GM23338 (cell line): ENCODE results near the gene MICALL2. TPM values are rescaled to one million over a fixed set of nuclear protein-coding genes. Genes with fewer than 3 reads are reported as not detected.

Experiments
- ATAC-seq: fragments of 200-7000 bp; cut with Tn5 transposase; 3 replicates; pipeline ENCODE4 v1.9.1; 2020
- DNase-seq: peaks from one replicate; pipeline ENCODE4 v3.0.0-alpha.2; 2015; ENCODE audit warnings: low spot score
- H2AFZ ChIP-seq: fragments of 200-600 bp; sonication (generic); 2 replicates; pipeline ENCODE4 v1.8.0; 2016; ENCODE audit warnings: antibody characterized with exemption, mild to moderate bottlenecking, moderate library complexity
- H3F3A ChIP-seq: fragments of 200-600 bp; sonication (generic); replicated peaks from 2 replicates; pipeline ENCODE4 v1.8.0; 2017; ENCODE audit warnings: antibody characterized with exemption, mixed run types, low read depth
- H3K27ac ChIP-seq: fragments of 200-600 bp; sonication (generic); 2 replicates; pipeline ENCODE4 v1.6.1; 2016; ENCODE audit warnings: low read depth
- H3K27me3 ChIP-seq: fragments of 200-600 bp; sonication (generic); 2 replicates; pipeline ENCODE4 v1.8.0; 2016; ENCODE audit warnings: mild to moderate bottlenecking, mixed run types, moderate library complexity; ENCODE audit not compliant: insufficient read depth
- H3K36me3 ChIP-seq: fragments of 200-600 bp; sonication (generic); 2 replicates; pipeline ENCODE4 v1.8.0; 2016; ENCODE audit warnings: mild to moderate bottlenecking; ENCODE audit not compliant: insufficient read depth
- H3K4me1 ChIP-seq: fragments of 200-600 bp; sonication (generic); 2 replicates; pipeline ENCODE4 v1.8.0; 2016; ENCODE audit warnings: mild to moderate bottlenecking, moderate library complexity; ENCODE audit not compliant: insufficient read depth
- H3K4me2 ChIP-seq: fragments of 200-600 bp; sonication (generic); 2 replicates; pipeline ENCODE4 v1.7.1; 2017; ENCODE audit warnings: mixed run types
- H3K4me3 ChIP-seq: fragments of 200-600 bp; sonication (generic); 2 replicates; pipeline ENCODE4 v1.6.1; 2016; ENCODE audit warnings: mixed run types
- H3K79me2 ChIP-seq: fragments of 200-600 bp; sonication (generic); replicated peaks from 2 replicates; pipeline ENCODE4 v1.8.0; 2017; ENCODE audit warnings: mild to moderate bottlenecking; ENCODE audit not compliant: insufficient read depth
- H3K9me2 ChIP-seq: fragments of 200-600 bp; sonication (generic); 2 replicates; pipeline ENCODE4 v1.8.0; 2017; ENCODE audit not compliant: insufficient read depth
- H4K20me1 ChIP-seq: fragments of 200-600 bp; sonication (generic); replicated peaks from 2 replicates; pipeline ENCODE4 v1.8.0; 2017; ENCODE audit warnings: mild to moderate bottlenecking; ENCODE audit not compliant: insufficient read depth
- H3K27ac Mint-ChIP-seq: 2 replicates; pipeline ENCODE4 v1.8.0; 2020; ENCODE audit warnings: inconsistent platforms, mild to moderate bottlenecking, moderate library complexity, mixed read lengths
- H3K27me3 Mint-ChIP-seq: 3 replicates; pipeline ENCODE4 v1.8.0; 2022; ENCODE audit warnings: low read depth, mild to moderate bottlenecking, moderate library complexity, mixed read lengths, inconsistent platforms; ENCODE audit not compliant: insufficient read depth, poor library complexity
- H3K36me3 Mint-ChIP-seq: 3 replicates; pipeline ENCODE4 v1.8.0; 2021; ENCODE audit warnings: low read depth, mild to moderate bottlenecking, inconsistent platforms, moderate library complexity, mixed read lengths
- H3K4me1 Mint-ChIP-seq: 3 replicates; pipeline ENCODE4 v1.8.0; 2020; ENCODE audit warnings: mild to moderate bottlenecking, inconsistent platforms, mixed read lengths
- H3K4me3 Mint-ChIP-seq: 3 replicates; pipeline ENCODE4 v1.8.0; 2021; ENCODE audit warnings: moderate library complexity, mild to moderate bottlenecking, inconsistent platforms, mixed read lengths
- H3K9me3 Mint-ChIP-seq: 3 replicates; pipeline ENCODE4 v1.8.0; 2020; ENCODE audit warnings: moderate library complexity, mild to moderate bottlenecking, inconsistent platforms, mixed read lengths
- CREB1 ChIP-seq: fragments of 250-450 bp; sonication (Bioruptor Pico); IDR thresholded peaks from 2 replicates; pipeline ENCODE4 v1.5.0; 2020; ENCODE audit warnings: low read depth, mild to moderate bottlenecking, moderate library complexity
- ETS1 ChIP-seq: IDR thresholded peaks from 2 replicates; pipeline ENCODE4 v1.6.1; 2016; ENCODE audit warnings: antibody characterized with exemption
- EZH2 ChIP-seq: fragments of 200-600 bp; sonication (generic); IDR thresholded peaks from one replicate; pipeline ENCODE4 v1.8.0; 2017; ENCODE audit warnings: antibody characterized with exemption, mild to moderate bottlenecking, low read depth; ENCODE audit not compliant: unreplicated experiment
- EZH2phosphoT487 ChIP-seq: fragments of 200-600 bp; sonication (generic); IDR thresholded peaks from one replicate; pipeline ENCODE4 v1.8.1; 2018; ENCODE audit warnings: antibody characterized with exemption; ENCODE audit not compliant: unreplicated experiment
- JUNB ChIP-seq: IDR thresholded peaks from one replicate; pipeline ENCODE4 v1.6.1; 2016; ENCODE audit warnings: antibody characterized with exemption; ENCODE audit not compliant: unreplicated experiment
- NANOG ChIP-seq: IDR thresholded peaks from 2 replicates; pipeline ENCODE4 v1.6.1; 2016; ENCODE audit warnings: antibody characterized with exemption, borderline replicate concordance
- POLR2AphosphoS5 ChIP-seq: IDR thresholded peaks from 2 replicates; pipeline ENCODE4 v1.6.1; 2016; ENCODE audit warnings: antibody characterized with exemption, low read depth
- REST ChIP-seq: IDR thresholded peaks from one replicate; pipeline ENCODE4 v1.6.1; 2018; ENCODE audit warnings: antibody characterized with exemption; ENCODE audit not compliant: unreplicated experiment
- STAT1 ChIP-seq: IDR thresholded peaks from one replicate; pipeline ENCODE4 v1.6.1; 2016; ENCODE audit warnings: antibody characterized with exemption; ENCODE audit not compliant: unreplicated experiment
- ZNF114 ChIP-seq: fragments of 250-450 bp; sonication (Bioruptor Pico); IDR thresholded peaks from 2 replicates; pipeline ENCODE4 v1.5.0; 2020; ENCODE audit warnings: mild to moderate bottlenecking, moderate library complexity
- ZNF331 ChIP-seq: fragments of 250-450 bp; sonication (Bioruptor Pico); IDR thresholded peaks from 2 replicates; pipeline ENCODE4 v1.5.0; 2020; ENCODE audit warnings: low read depth, mild to moderate bottlenecking, moderate library complexity
- ZNF462 ChIP-seq: fragments of 250-450 bp; sonication (Bioruptor Pico); IDR thresholded peaks from 2 replicates; pipeline ENCODE4 v1.5.0; 2020; ENCODE audit warnings: mild to moderate bottlenecking, moderate library complexity
- polyA plus RNA-seq: library from polyadenylated mRNA; unstranded; fragments of >200 nt; fragmentation: Nextera tagmentation; extraction: Ambion mirVana; gene quantifications from 2 replicates; pipeline ENCODE4 v1.2.1, GENCODE V29; 2016
- total RNA-seq: library from RNA; depleted of rRNA; stranded (reverse); fragments of >200 nt; shearing (Covaris generic); gene quantifications from 2 replicates; pipeline ENCODE4 v1.2.3, GENCODE V29; 2014

The MICALL2 gene
- total and polyA plus RNA-seq, 2 experiments from 2014 or later = 7.0 to 13.0 TPM

- no peak for TF ChIP-seq EZH2
- TF ChIP-seq NANOG = no peak
- TF ChIP-seq REST = no peak
- TF ChIP-seq JUNB = no peak
- no peak for TF ChIP-seq EZH2phosphoT487
- no peak for TF ChIP-seq ZNF114 (CRISPR knock-in tag)
- no peak for TF ChIP-seq POLR2AphosphoS5
- no peak for TF ChIP-seq ZNF331
- no peak for TF ChIP-seq ETS1
These were observed 7.1 kb downstream of the MICALL2 start (continued) for GRCh38 chr7:1452205-1452604.

GRCh38 chr7:1450987-1451386, 8.3 kb downstream of the MICALL2 start:
- Histone ChIP-seq H3K27me3 (no peaks in the 10 kb centered on the region), H3K79me2 (no peaks in the 10 kb centered on the region), H3K4me3 (no peak overlapping the region), H2AFZ (no peak overlapping the region), H3K27ac (no peak overlapping the region), H3K9me2 (no peaks in the 10 kb centered on the region), H3K36me3 (no peaks in the 10 kb centered on the region), H3K4me1 (no peaks in the 10 kb centered on the region), H3F3A (no peaks in the 10 kb centered on the region), H3K4me2 (no peak overlapping the region), H4K20me1 (no peaks in the 10 kb centered on the region)
- Mint-ChIP-seq H3K27me3 (peaks cover 5% of the 10 kb centered on the region), H3K9me3 (no peaks in the 10 kb centered on the region), H3K4me3 (no peak overlapping the region), H3K36me3 (no peaks in the 10 kb centered on the region), H3K4me1 (peaks cover 2% of the 10 kb centered on the region; the same call in 1 of the 3 replicates), H3K27ac (no peak overlapping the region)
- ATAC-seq (no peak), DNase-seq (no peak)
- no peak for TF ChIP-seq REST
- TF ChIP-seq ZNF462 (CRISPR knock-in tag) = no peak
- TF ChIP-seq NANOG = no peak
- TF ChIP-seq STAT1 = no peak
- TF ChIP-seq CREB1 (CRISPR knock-in tag) = no peak
- no peak for TF ChIP-seq ZNF331
